Tibial nerve (tissue), 4 donors: ENCODE measurements around the gene GRIN2C. TPM values are rescaled to one million over a fixed set of nuclear protein-coding genes. Genes with fewer than 3 reads are reported as not detected.

Experiments
- DNase-seq, 2 donors: peaks; one replicate each; pipeline ENCODE4 v3.0.0-alpha.2; 2019; ENCODE audit warnings: low spot score in 2 of 2
- H3K27ac ChIP-seq, 4 donors: fragments of 200-600 bp; sonication (generic) in 3 of 4; one replicate each; pipeline ENCODE4 v1.5.1; 2017 to 2019; ENCODE audit warnings: mild to moderate bottlenecking in 1 of 4
- H3K27me3 ChIP-seq, 2 donors: fragments of 200-600 bp; sonication (generic) in 1 of 2; one replicate each; pipeline versions ENCODE4 v1.5.1 to v1.6.0; 2017 to 2019
- H3K36me3 ChIP-seq, 3 donors: fragments of 200-600 bp; sonication (generic); one replicate each; pipeline ENCODE4 v1.5.1; 2018 to 2019
- H3K4me1 ChIP-seq, 4 donors: fragments of 200-600 bp; sonication (generic) in 3 of 4; one replicate each; pipeline ENCODE4 v1.5.1; 2017 to 2019
- H3K4me3 ChIP-seq, 4 donors: fragments of 200-600 bp; sonication (generic) in 3 of 4; one replicate each; pipeline ENCODE4 v1.5.1; 2017 to 2019; ENCODE audit warnings: mild to moderate bottlenecking in 1 of 4, moderate library complexity in 1 of 4
- H3K9me3 ChIP-seq, 4 donors: fragments of 200-600 bp; sonication (generic) in 3 of 4; one replicate each; pipeline ENCODE4 v1.5.1; 2017 to 2019
- CTCF ChIP-seq, 5 experiments: fragments of 200-600 bp in 3 of 5; fragments of 450-650 bp in 2 of 5; sonication (generic) in 3 of 5; IDR thresholded peaks; one replicate each; pipeline ENCODE4 v1.5.1; 2016 to 2019; ENCODE audit warnings: antibody characterized with exemption in 5 of 5, mild to moderate bottlenecking in 3 of 5, moderate library complexity in 2 of 5
- EP300 ChIP-seq, 2 donors: sonication (generic); formaldehyde crosslinking; IDR thresholded peaks; one replicate each; pipeline ENCODE4 v1.6.1; 2017; ENCODE audit warnings: antibody characterized with exemption in 2 of 2, mild to moderate bottlenecking in 1 of 2
- POLR2A ChIP-seq, 2 donors: fragments of 450-650 bp; IDR thresholded peaks; one replicate each; pipeline ENCODE4 v1.6.1; 2017; ENCODE audit warnings: antibody characterized with exemption in 2 of 2, mild to moderate bottlenecking in 2 of 2, moderate library complexity in 2 of 2
- WGBS, 2 donors: methylation state at CpG; one replicate each; pipeline ENCODE4 v1.1.5; 2018; 5-methylcytosine and 5-hydroxymethylcytosine counted together
- total RNA-seq, 4 donors: library from RNA; depleted of rRNA; stranded (reverse); fragments of >200 nt; gene quantifications; one replicate each; pipeline ENCODE4 v1.1.0, GENCODE V29; 2016

The GRIN2C gene
- total RNA-seq, 4 donors from 2014 or later: 0.22 to 3.6 (median 0.50) TPM

- Histone ChIP-seq H3K9me3 (no peaks in the 10 kb centered on the region), H3K4me1 (peaks cover 0 to 19% (median 3%) of the 10 kb centered on the region in 4 donors), H3K36me3 (peaks cover 0 to 17% (median 0%) of the 10 kb centered on the region in 3 donors), H3K4me3 (no peak overlapping the region), H3K27me3 (peaks cover 0 to 4% of the 10 kb centered on the region in 2 donors), H3K27ac (no peak overlapping the region)
- TF ChIP-seq EP300 (IDR thresholded peaks at IDR 0.05) (no peak), POLR2A (IDR thresholded peaks at IDR 0.05) (no peak), CTCF (IDR thresholded peaks at IDR 0.05) (no peak)
- 71 to 89% methylated on average over 14 to 17 of the region's 19 CpGs for WGBS, 2 donors
- no peak for DNase-seq
These were observed 6.6 kb upstream of the GRIN2C start for GRCh38 chr17:74866198-74866835.

GRCh38 chr17:74865504-74866197 is 6.0 kb upstream of the GRIN2C start:
- Histone ChIP-seq H3K9me3 (no peaks in the 10 kb centered on the region), H3K4me1 (peaks cover 0 to 24% (median 10%) of the 10 kb centered on the region in 4 donors), H3K27ac (no peak overlapping the region), H3K27me3 (peaks cover 0 to 11% of the 10 kb centered on the region in 2 donors), H3K36me3 (peaks cover 0 to 17% (median 0%) of the 10 kb centered on the region in 3 donors), H3K4me3 (no peak overlapping the region)
- no peak for DNase-seq
- 73 to 78% methylated on average over 18 to 19 of the region's 19 CpGs for WGBS, 2 donors
- TF ChIP-seq POLR2A (IDR thresholded peaks at IDR 0.05) (no peak), EP300 (IDR thresholded peaks at IDR 0.05) (no peak), CTCF (IDR thresholded peaks at IDR 0.05) (no peak)

- WGBS, 2 donors: 23 to 58% methylated on average over 4 to 11 of the region's 11 CpGs
- peak; percentile 74 to 88 for DNase-seq
- H3K27ac ChIP-seq: no peak overlapping the region
- peaks cover 0 to 17% (median 0%) of the 10 kb centered on the region in 3 donors for H3K36me3 ChIP-seq
- H3K4me3 ChIP-seq: no peak overlapping the region
- peaks cover 0 to 18% of the 10 kb centered on the region in 2 donors for H3K27me3 ChIP-seq
- H3K9me3 ChIP-seq: no peaks in the 10 kb centered on the region
- peaks cover 0 to 31% (median 17%) of the 10 kb centered on the region in 4 donors for H3K4me1 ChIP-seq
- TF ChIP-seq POLR2A (IDR thresholded peaks at IDR 0.05): no peak
- TF ChIP-seq EP300 (IDR thresholded peaks at IDR 0.05): no peak
- TF ChIP-seq CTCF (IDR thresholded peaks at IDR 0.05): peak; percentile 92 to 97 (median 97)
These were observed 5.2 kb upstream of the GRIN2C start for GRCh38 chr17:74864866-74865395.

- TF ChIP-seq EP300 (IDR thresholded peaks at IDR 0.05) (no peak), CTCF (IDR thresholded peaks at IDR 0.05) (no peak)
- Histone ChIP-seq H3K27me3 (peaks cover 0 to 24% of the 10 kb centered on the region in 2 donors), H3K9me3 (no peaks in the 10 kb centered on the region), H3K27ac (no peak overlapping the region), H3K36me3 (peaks cover 0 to 16% (median 0%) of the 10 kb centered on the region in 3 donors), H3K4me1 (peaks cover 0 to 36% (median 20%) of the 10 kb centered on the region in 4 donors), H3K4me3 (no peak overlapping the region)
- DNase-seq: no peak
- 87 to 89% methylated on average over 13 to 15 of the region's 15 CpGs for WGBS, 2 donors
These were observed 4.7 kb upstream of the GRIN2C start for GRCh38 chr17:74864297-74864865.
